Activated naive CD8-positive, alpha-beta T cell treated with anti-CD3 and anti-CD28 coated beads for 36 hours (primary cell): Measurements from ENCODE around the gene WNT10A. TPM values are rescaled to one million over a fixed set of nuclear protein-coding genes. Genes with fewer than 3 reads are reported as not detected.

Experiments
- DNase-seq: peaks from one replicate; pipeline ENCODE4 v3.0.0; 2021
- H3K27ac Mint-ChIP-seq: one replicate; pipeline ENCODE4 v1.8.0; 2022; ENCODE audit warnings: mild to moderate bottlenecking, moderate library complexity, mixed read lengths
- H3K27me3 Mint-ChIP-seq: one replicate; pipeline ENCODE4 v1.8.0; 2022; ENCODE audit warnings: mild to moderate bottlenecking, mixed read lengths
- H3K36me3 Mint-ChIP-seq: one replicate; pipeline ENCODE4 v1.8.0; 2021; ENCODE audit warnings: mild to moderate bottlenecking, mixed read lengths
- H3K4me1 Mint-ChIP-seq: one replicate; pipeline ENCODE4 v1.8.0; 2021; ENCODE audit warnings: mixed read lengths
- H3K4me3 Mint-ChIP-seq: one replicate; pipeline ENCODE4 v1.8.0; 2022; ENCODE audit warnings: mild to moderate bottlenecking, moderate library complexity, mixed read lengths
- H3K9me3 Mint-ChIP-seq: one replicate; pipeline ENCODE4 v1.8.0; 2022; ENCODE audit warnings: mixed read lengths
- total RNA-seq, 2 experiments: library from RNA; stranded (reverse); gene quantifications; one replicate each; pipeline ENCODE4 v1.2.3, GENCODE V29; 2021

Gene WNT10A
- total RNA-seq, 2 experiments from 2014 or later: 6.8 to 7.1 TPM

DNA sequence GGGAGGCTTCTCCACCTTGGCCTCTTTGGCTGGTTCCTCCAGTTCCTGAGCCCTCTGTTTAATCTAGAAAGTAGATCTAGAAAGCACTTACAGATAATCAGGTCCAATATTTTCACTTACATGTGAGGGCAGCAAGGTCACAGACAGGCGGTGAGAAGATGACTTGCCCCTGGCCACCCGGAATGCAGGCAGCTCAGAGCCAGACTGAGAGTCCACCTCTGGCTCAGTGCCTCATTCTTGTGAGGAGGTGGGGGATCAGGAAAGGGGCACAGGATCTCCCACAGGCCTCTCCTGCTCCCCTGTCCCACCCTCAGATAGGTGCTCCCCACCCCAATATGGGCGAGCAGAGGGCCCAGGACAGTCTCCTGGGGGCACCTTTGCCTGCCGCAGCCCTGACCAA is 15.3 kb upstream of the WNT10A start:
- no peak for DNase-seq
- H3K4me3 Mint-ChIP-seq: no peak overlapping the region
- no peaks in the 10 kb centered on the region for H3K9me3 Mint-ChIP-seq
- peaks cover 8% of the 10 kb centered on the region for H3K4me1 Mint-ChIP-seq
- H3K36me3 Mint-ChIP-seq: no peaks in the 10 kb centered on the region
- no peak overlapping the region for H3K27ac Mint-ChIP-seq
- peaks cover 64% of the 10 kb centered on the region for H3K27me3 Mint-ChIP-seq

- Mint-ChIP-seq H3K36me3 (no peaks in the 10 kb centered on the region), H3K4me3 (no peak overlapping the region), H3K9me3 (no peaks in the 10 kb centered on the region), H3K27ac (no peak overlapping the region), H3K4me1 (peaks cover 4% of the 10 kb centered on the region), H3K27me3 (peaks cover 63% of the 10 kb centered on the region)
- DNase-seq: no peak
Observed at GRCh38 chr2:218865999-218866398, 14.7 kb upstream of the WNT10A start.

- no peak overlapping the region for H3K27ac Mint-ChIP-seq
- H3K4me3 Mint-ChIP-seq: no peak overlapping the region
- H3K27me3 Mint-ChIP-seq: peaks cover 61% of the 10 kb centered on the region
- no peak for DNase-seq
- no peaks in the 10 kb centered on the region for H3K36me3 Mint-ChIP-seq
- H3K4me1 Mint-ChIP-seq: peaks cover 11% of the 10 kb centered on the region
- no peaks in the 10 kb centered on the region for H3K9me3 Mint-ChIP-seq
Observed at GRCh38 chr2:218867900-218868299, 12.8 kb upstream of the WNT10A start.

DNA sequence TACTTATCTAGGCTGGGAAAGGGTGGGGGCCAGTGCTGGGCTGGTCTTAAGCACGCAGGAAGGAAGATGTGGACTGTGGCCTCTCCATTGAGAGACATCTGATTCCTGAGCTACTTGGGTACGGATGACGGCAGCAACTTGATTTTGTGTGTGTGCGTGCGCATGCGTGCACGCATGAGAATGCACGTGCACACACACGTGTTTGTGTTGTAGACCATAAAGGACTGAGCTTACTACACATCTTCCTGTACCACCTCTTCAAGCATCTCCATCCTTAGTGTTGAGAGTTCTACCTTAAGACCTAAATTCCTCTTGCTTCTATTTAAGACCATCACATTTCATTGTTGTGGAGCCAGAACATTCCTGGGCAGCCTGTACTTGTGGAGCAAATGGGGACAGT is 11.6 kb upstream of the WNT10A start:
- no peak overlapping the region for H3K4me3 Mint-ChIP-seq
- no peaks in the 10 kb centered on the region for H3K36me3 Mint-ChIP-seq
- no peaks in the 10 kb centered on the region for H3K9me3 Mint-ChIP-seq
- H3K4me1 Mint-ChIP-seq: peaks cover 15% of the 10 kb centered on the region
- peaks cover 60% of the 10 kb centered on the region for H3K27me3 Mint-ChIP-seq
- no peak for DNase-seq
- no peak overlapping the region for H3K27ac Mint-ChIP-seq

GRCh38 chr2:218870984-218871344 is 9.7 kb upstream of the WNT10A start:
- Mint-ChIP-seq H3K27me3 (peaks cover 67% of the 10 kb centered on the region), H3K9me3 (no peaks in the 10 kb centered on the region), H3K4me1 (peaks cover 17% of the 10 kb centered on the region), H3K4me3 (peak overlapping the region; percentile 52), H3K36me3 (no peaks in the 10 kb centered on the region), H3K27ac (no peak overlapping the region)
- DNase-seq: no peak

GRCh38 chr2:218871345-218872302 is 9.0 kb upstream of the WNT10A start:
- no peak for DNase-seq

DNA sequence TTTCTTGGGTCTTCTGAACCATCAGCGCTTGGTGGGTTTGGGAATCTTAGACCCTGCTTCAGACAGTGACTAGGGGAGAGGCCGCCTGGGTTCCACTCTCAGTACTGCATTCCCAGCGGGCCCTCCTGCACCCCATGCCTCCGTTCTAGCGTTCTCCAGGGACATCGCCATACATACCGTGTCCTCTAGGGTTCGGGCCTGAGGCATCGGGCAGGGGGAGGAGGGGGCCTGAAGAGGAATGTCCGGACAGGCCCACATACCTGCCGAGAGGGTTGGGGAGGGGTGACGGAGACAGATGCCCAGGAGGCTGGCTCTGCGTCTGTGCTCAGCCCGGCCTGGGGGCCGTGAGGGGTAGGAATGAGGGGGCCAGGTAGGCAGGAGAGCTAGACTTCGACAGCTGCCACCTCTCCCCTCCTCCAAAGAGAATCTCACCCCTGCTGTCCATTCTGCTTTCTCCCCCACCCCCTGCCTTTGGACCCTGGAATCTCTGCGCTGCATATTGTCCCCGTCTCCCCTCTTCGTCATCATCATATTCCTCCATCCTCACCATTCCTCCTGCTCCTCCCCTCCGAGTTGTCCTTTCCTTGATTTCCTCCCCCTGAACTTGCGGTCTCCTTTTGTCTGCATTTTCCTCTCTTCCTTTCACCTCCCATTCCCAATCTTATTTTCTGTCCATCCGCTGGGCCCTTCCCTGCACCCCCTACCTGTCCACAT is 7.8 kb upstream of the WNT10A start:
- no peaks in the 10 kb centered on the region for H3K36me3 Mint-ChIP-seq
- H3K27ac Mint-ChIP-seq: no peak overlapping the region
- H3K4me3 Mint-ChIP-seq: peak overlapping the region; percentile 24

More at GRCh38 chr2:218871345-218872302, 9.0 kb upstream of the WNT10A start:
- peaks cover 72% of the 10 kb centered on the region for H3K27me3 Mint-ChIP-seq
- H3K9me3 Mint-ChIP-seq: no peaks in the 10 kb centered on the region
- no peak overlapping the region for H3K27ac Mint-ChIP-seq
- H3K4me3 Mint-ChIP-seq: peak overlapping the region; percentile 66
- peaks cover 18% of the 10 kb centered on the region for H3K4me1 Mint-ChIP-seq
- no peaks in the 10 kb centered on the region for H3K36me3 Mint-ChIP-seq

DNA sequence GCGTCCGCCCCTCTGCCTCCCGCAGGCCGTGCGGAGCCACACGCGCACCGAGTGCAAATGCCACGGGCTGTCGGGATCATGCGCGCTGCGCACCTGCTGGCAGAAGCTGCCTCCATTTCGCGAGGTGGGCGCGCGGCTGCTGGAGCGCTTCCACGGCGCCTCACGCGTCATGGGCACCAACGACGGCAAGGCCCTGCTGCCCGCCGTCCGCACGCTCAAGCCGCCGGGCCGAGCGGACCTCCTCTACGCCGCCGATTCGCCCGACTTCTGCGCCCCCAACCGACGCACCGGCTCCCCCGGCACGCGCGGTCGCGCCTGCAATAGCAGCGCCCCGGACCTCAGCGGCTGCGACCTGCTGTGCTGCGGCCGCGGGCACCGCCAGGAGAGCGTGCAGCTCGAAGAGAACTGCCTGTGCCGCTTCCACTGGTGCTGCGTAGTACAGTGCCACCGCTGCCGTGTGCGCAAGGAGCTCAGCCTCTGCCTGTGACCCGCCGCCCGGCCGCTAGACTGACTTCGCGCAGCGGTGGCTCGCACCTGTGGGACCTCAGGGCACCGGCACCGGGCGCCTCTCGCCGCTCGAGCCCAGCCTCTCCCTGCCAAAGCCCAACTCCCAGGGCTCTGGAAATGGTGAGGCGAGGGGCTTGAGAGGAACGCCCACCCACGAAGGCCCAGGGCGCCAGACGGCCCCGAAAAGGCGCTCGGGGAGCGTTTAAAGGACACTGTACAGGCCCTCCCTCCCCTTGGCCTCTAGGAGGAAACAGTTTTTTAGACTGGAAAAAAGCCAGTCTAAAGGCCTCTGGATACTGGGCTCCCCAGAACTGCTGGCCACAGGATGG is 7.1 kb upstream of the WNT10A start:
- peak overlapping the region; percentile 24 for H3K4me3 Mint-ChIP-seq
- H3K27ac Mint-ChIP-seq: no peak overlapping the region
- DNase-seq: no peak

More for the DNA sequence above, 7.8 kb upstream of the WNT10A start:
- Mint-ChIP-seq H3K9me3 (no peaks in the 10 kb centered on the region), H3K27me3 (peaks cover 74% of the 10 kb centered on the region), H3K4me1 (peaks cover 24% of the 10 kb centered on the region)
- no peak for DNase-seq

GRCh38 chr2:218875692-218876246 is 4.9 kb upstream of the WNT10A start:
- peaks cover 37% of the 10 kb centered on the region for H3K4me1 Mint-ChIP-seq
- no peak overlapping the region for H3K4me3 Mint-ChIP-seq
- DNase-seq: no peak
- H3K36me3 Mint-ChIP-seq: no peaks in the 10 kb centered on the region
- H3K27ac Mint-ChIP-seq: no peak overlapping the region
- peaks cover 53% of the 10 kb centered on the region for H3K27me3 Mint-ChIP-seq
- no peaks in the 10 kb centered on the region for H3K9me3 Mint-ChIP-seq

More for the DNA sequence above, 7.1 kb upstream of the WNT10A start:
- H3K9me3 Mint-ChIP-seq: no peaks in the 10 kb centered on the region
- no peaks in the 10 kb centered on the region for H3K36me3 Mint-ChIP-seq
- peaks cover 24% of the 10 kb centered on the region for H3K4me1 Mint-ChIP-seq
- peaks cover 71% of the 10 kb centered on the region for H3K27me3 Mint-ChIP-seq

DNA sequence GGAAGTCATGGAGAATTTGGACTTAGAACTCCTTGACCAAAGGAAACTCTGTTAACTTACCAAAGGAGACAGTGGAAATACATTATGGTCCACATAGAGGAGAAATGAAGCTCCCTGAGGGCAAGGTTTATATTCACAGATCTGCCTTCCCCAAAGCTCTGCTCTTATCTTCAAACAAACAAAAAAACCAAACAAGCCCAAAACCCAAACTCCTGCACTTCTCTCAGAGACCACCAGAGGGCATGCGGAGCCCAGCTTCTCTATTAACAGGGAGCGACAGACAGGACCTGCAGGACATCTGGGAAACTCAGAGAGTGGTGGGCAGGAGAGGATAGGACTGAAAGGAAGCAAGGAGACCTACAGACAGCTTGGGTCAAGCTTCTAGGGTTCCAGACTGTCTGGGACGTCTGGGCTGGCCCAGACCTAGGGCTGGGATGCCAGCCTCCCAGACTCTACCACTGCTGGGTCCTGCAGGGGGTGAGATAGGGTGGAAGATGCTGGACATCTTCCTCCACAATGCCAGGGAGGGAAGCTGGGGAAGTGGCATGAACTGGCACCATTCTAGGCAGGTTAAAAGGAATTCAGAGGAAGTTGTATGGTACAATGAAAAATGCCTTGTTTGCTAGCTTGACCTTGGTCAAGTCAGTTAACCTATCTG is 4.0 kb upstream of the WNT10A start:
- H3K36me3 Mint-ChIP-seq: no peaks in the 10 kb centered on the region
- no peak overlapping the region for H3K4me3 Mint-ChIP-seq
- DNase-seq: peak; percentile 59
- H3K27me3 Mint-ChIP-seq: peaks cover 49% of the 10 kb centered on the region
- no peak overlapping the region for H3K27ac Mint-ChIP-seq
- H3K4me1 Mint-ChIP-seq: peaks cover 43% of the 10 kb centered on the region
- H3K9me3 Mint-ChIP-seq: no peaks in the 10 kb centered on the region

DNA sequence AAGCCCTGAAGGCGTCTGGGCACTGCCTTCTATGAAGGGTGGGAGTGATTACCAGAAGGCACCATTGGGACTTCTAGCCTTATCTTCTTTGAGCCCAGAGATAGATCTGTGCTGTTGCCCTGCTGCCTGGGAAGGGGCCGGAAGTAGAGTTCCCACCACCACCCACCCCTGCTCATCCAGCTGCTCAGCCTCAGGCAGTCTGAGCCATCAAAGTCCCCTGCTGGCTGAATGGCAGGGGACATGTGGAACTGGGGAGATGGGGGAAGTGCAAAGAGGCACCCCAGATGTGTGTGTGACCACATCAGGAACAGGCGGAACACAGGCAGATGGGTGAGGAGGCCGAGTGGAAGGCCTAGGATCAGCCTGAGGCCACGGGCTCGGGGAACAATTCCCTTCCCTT is 3.3 kb upstream of the WNT10A start:
- Mint-ChIP-seq H3K27ac (no peak overlapping the region), H3K27me3 (peaks cover 43% of the 10 kb centered on the region), H3K36me3 (no peaks in the 10 kb centered on the region), H3K9me3 (no peaks in the 10 kb centered on the region), H3K4me3 (no peak overlapping the region), H3K4me1 (peaks cover 40% of the 10 kb centered on the region)
- no peak for DNase-seq

DNA sequence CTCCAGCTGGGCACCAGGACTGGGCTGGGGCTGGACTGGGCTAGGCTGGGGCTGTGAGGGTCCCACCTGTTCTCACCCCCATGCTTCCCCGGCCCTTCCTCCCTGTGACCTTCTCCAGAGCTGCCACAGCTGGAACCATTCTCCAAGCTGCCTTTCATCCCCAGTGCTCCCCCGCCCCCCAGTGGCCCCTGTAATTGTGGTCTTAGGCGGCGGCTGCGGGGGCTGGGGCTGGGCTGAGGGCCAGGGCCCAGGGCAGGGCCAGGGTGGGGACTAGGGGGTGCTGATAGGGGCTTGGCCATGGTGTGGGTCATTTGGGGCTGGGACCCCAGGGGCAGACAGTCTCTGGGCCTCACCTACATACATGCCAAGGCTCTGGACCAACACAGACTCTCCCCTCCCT is 2.8 kb upstream of the WNT10A start:
- Mint-ChIP-seq H3K4me1 (peaks cover 42% of the 10 kb centered on the region), H3K36me3 (no peaks in the 10 kb centered on the region), H3K9me3 (no peaks in the 10 kb centered on the region), H3K27ac (no peak overlapping the region), H3K4me3 (no peak overlapping the region), H3K27me3 (peaks cover 37% of the 10 kb centered on the region)
- DNase-seq: no peak

DNA sequence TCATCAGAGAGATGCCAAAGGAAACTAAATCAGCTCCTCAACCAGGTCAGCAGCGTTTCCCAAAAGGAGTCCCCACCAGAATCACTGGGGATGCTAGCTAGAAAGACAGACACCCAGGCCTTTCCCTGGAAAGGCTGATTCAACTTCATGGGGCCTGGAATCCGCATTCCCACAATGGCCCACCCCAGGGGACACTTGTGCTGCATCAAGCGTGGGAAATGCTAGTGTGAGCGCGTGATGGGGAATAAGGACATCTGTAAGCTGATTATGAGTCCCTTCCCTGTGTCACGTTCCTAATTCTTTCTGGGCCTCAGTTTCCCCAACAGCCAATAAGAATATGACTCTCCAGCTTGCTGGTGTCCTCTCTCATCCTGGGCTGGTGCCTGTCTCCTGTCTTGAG is 2.2 kb upstream of the WNT10A start:
- H3K36me3 Mint-ChIP-seq: no peaks in the 10 kb centered on the region
- peaks cover 42% of the 10 kb centered on the region for H3K4me1 Mint-ChIP-seq
- peaks cover 35% of the 10 kb centered on the region for H3K27me3 Mint-ChIP-seq
- DNase-seq: no peak
- no peak overlapping the region for H3K27ac Mint-ChIP-seq
- no peak overlapping the region for H3K4me3 Mint-ChIP-seq
- H3K9me3 Mint-ChIP-seq: no peaks in the 10 kb centered on the region
